HepG2 (cell line): ENCODE data around the gene NEURL2. TPM values are rescaled to one million over a fixed set of nuclear protein-coding genes. Genes with fewer than 3 reads are reported as not detected.

Experiments
- ARID4A ChIP-seq: sonication (generic); formaldehyde crosslinking; IDR thresholded peaks from 2 replicates; pipeline ENCODE4 v1.5.0; 2020; ENCODE audit warnings: mild to moderate bottlenecking, missing genetic modification reagents, borderline replicate concordance
- FLYWCH1 ChIP-seq: sonication (generic); formaldehyde crosslinking; IDR thresholded peaks from 2 replicates; pipeline ENCODE4 v1.8.1; 2023; ENCODE audit warnings: mild to moderate bottlenecking, missing genetic modification reagents
- KDM1A ChIP-seq: IDR thresholded peaks from 2 replicates; pipeline ENCODE4 v1.6.1; 2016; ENCODE audit warnings: missing compliant biosample characterization
- ZBTB38 ChIP-seq: sonication (generic); formaldehyde crosslinking; IDR thresholded peaks from 2 replicates; pipeline ENCODE4 v1.5.1; 2020; ENCODE audit warnings: mild to moderate bottlenecking, missing genetic modification reagents
- ZBTB39 ChIP-seq: sonication (generic); formaldehyde crosslinking; IDR thresholded peaks from 2 replicates; pipeline ENCODE4 v1.5.0; 2020; ENCODE audit warnings: missing genetic modification reagents
- ZMYM2 ChIP-seq: sonication (generic); formaldehyde crosslinking; IDR thresholded peaks from 2 replicates; pipeline ENCODE4 v1.8.0; 2022; ENCODE audit warnings: mild to moderate bottlenecking, missing genetic modification reagents
- ZNF136 ChIP-seq: sonication (generic); formaldehyde crosslinking; IDR thresholded peaks from 2 replicates; pipeline ENCODE4 v1.8.1; 2022; ENCODE audit warnings: low read depth, mild to moderate bottlenecking, moderate library complexity, missing genetic modification reagents
- ZNF446 ChIP-seq: sonication (generic); formaldehyde crosslinking; IDR thresholded peaks from 2 replicates; pipeline ENCODE4 v1.5.0; 2020; ENCODE audit warnings: mild to moderate bottlenecking, missing genetic modification reagents
- ZNF614 ChIP-seq: IDR thresholded peaks from 2 replicates; pipeline ENCODE4 v1.6.1; 2018; ENCODE audit warnings: missing biosample characterization, missing genetic modification reagents, inconsistent platforms, borderline replicate concordance
- ZNF639 ChIP-seq: conservative IDR thresholded peaks from 2 replicates; pipeline ENCODE4 v1.6.1; 2018; ENCODE audit warnings: missing genetic modification reagents
- ZNF768 ChIP-seq: sonication (generic); formaldehyde crosslinking; IDR thresholded peaks from 2 replicates; pipeline ENCODE4 v1.4.0; 2020; ENCODE audit warnings: missing genetic modification reagents
- ZSCAN25 ChIP-seq: sonication (generic); formaldehyde crosslinking; IDR thresholded peaks from 2 replicates; pipeline ENCODE4 v1.8.0; 2022; ENCODE audit warnings: mild to moderate bottlenecking, missing genetic modification reagents
- polyA plus RNA-seq, 8 experiments: library from polyadenylated mRNA; depleted of rRNA in 3 of 8; stranded (reverse) in 7 of 8; unstranded in 1 of 8; fragments of >200 nt; fragmentation: Illumina TruSeq in 4 of 8; extraction: Trizol in 4 of 8; gene quantifications; 2 replicates each; pipeline versions ENCODE4 v1.2.1 to v1.2.3, GENCODE V29; 2011 to 2016; ENCODE audit warnings: low read depth in 4 of 8, missing spikeins in 1 of 8, mixed read lengths in 1 of 8; ENCODE audit not compliant: insufficient read depth in 1 of 8
- total RNA-seq, 5 experiments: library from RNA; depleted of rRNA; stranded (reverse); fragments of >200 nt; fragmentation: Illumina TruSeq; extraction: Trizol; gene quantifications; 2 replicates each; pipeline ENCODE4 v1.2.3, GENCODE V29; 2016; ENCODE audit warnings: low read depth in 1 of 5
- TF ChIP-seq, protein P1 (sequence below): sonication (generic); formaldehyde crosslinking; IDR thresholded peaks from 2 replicates; pipeline ENCODE4 v1.4.0; 2020; ENCODE audit warnings: mild to moderate bottlenecking, missing genetic modification reagents
- TF ChIP-seq, protein P2 (sequence below): sonication (generic); formaldehyde crosslinking; IDR thresholded peaks from 2 replicates; pipeline ENCODE4 v1.5.0; 2020; ENCODE audit warnings: mild to moderate bottlenecking, missing genetic modification reagents
- TF ChIP-seq, protein P3 (sequence below): IDR thresholded peaks from 2 replicates; pipeline ENCODE4 v1.6.1; 2016; ENCODE audit warnings: low read depth, borderline replicate concordance

Gene NEURL2
- total and polyA plus RNA-seq, 2 of the 13 experiments (the other 11 are each of a cell fraction or from before 2014, with no cell fraction given), result 7.2 to 9.7 TPM

DNA sequence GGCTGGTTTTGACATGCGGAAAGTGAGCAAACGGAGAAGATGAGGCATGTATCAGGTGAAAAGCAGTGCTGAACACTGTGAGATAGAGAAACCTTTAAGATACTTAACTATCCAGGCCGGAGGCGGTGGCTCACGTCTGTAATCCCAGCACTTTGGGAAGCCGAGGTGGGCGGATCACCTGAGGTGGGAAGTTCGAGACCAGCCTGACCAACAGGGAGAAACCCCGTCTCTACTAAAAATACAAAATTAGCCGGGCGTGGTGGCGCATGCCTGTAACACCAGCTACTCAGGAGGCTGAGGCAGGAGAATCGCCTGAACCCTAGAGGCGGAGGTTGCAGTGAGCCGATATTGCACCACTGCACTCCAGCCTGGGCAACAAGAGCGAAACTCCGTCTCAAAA lies 40.7 kb upstream of the NEURL2 start (continued):
- TF ChIP-seq ZMYM2 (0 out of 2 replicates have a peak, but pooled peaks have one; percentile 21), ZBTB39 (peak; percentile 34; the same call in 1 of the 2 replicates), ARID4A (CRISPR knock-in tag) (0 out of 2 replicates have a peak, but pooled peaks have one; percentile 6), ZNF614 (0 out of 2 replicates have a peak, but pooled peaks have one; percentile 4), KDM1A (peak; percentile 54; the same call in 1 of the 2 replicates), ZNF446 (peak; percentile 47; the same call in 1 of the 2 replicates), ZNF136 (CRISPR knock-in tag) (0 out of 2 replicates have a peak, but pooled peaks have one; percentile 1), ZBTB38 (CRISPR knock-in tag) (peak; percentile 79), ZSCAN25 (0 out of 2 replicates have a peak, but pooled peaks have one; percentile 11), ZNF768 (peak; percentile 27; the same call in 1 of the 2 replicates), ZNF639 (CRISPR knock-in tag) (0 out of 2 replicates have a peak, but pooled peaks have one; percentile 11), FLYWCH1 (CRISPR knock-in tag) (peak; percentile 49; the same call in 1 of the 2 replicates)
- TF ChIP-seq, protein P1, sequence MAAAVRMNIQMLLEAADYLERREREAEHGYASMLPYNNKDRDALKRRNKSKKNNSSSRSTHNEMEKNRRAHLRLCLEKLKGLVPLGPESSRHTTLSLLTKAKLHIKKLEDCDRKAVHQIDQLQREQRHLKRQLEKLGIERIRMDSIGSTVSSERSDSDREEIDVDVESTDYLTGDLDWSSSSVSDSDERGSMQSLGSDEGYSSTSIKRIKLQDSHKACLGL, result 0 out of 2 replicates have a peak, but pooled peaks have one; percentile 39
- TF ChIP-seq, protein P2, sequence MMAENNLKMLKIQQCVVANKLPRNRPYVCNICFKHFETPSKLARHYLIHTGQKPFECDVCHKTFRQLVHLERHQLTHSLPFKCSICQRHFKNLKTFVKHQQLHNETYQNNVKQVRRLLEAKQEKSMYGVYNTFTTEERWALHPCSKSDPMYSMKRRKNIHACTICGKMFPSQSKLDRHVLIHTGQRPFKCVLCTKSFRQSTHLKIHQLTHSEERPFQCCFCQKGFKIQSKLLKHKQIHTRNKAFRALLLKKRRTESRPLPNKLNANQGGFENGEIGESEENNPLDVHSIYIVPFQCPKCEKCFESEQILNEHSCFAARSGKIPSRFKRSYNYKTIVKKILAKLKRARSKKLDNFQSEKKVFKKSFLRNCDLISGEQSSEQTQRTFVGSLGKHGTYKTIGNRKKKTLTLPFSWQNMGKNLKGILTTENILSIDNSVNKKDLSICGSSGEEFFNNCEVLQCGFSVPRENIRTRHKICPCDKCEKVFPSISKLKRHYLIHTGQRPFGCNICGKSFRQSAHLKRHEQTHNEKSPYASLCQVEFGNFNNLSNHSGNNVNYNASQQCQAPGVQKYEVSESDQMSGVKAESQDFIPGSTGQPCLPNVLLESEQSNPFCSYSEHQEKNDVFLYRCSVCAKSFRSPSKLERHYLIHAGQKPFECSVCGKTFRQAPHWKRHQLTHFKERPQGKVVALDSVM, result peak; percentile 98
- TF ChIP-seq, protein P3, sequence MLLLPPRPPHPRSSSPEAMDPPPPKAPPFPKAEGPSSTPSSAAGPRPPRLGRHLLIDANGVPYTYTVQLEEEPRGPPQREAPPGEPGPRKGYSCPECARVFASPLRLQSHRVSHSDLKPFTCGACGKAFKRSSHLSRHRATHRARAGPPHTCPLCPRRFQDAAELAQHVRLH (CRISPR knock-in tag), result peak; percentile 61; the same call in 1 of the 2 replicates
